GM12878 (cell line): ENCODE results near the gene NDUFA11. TPM values are rescaled to one million over a fixed set of nuclear protein-coding genes. Genes with fewer than 3 reads are reported as not detected.

ENCODE experiments used
- ATAC-seq: fragments of 200-7000 bp; cut with Tn5 transposase; 3 replicates; pipeline ENCODE4 v1.9.1; 2020; ENCODE audit warnings: mild to moderate bottlenecking, moderate library complexity
- BruUV-seq: library from RNA; stranded (reverse); fragments of 400-500 nt; replicated peaks from 2 replicates; lab custom pipeline; 2021; lab: Mats Ljungman, UMichigan
- CTCF ChIA-PET: fragments of 300-600 bp; sonication (Branson Sonifier 250); formaldehyde crosslinking; extraction: SDS; loops from one replicate; lab custom pipeline; 2021; ENCODE audit warnings: inconsistent platforms; lab: Yijun Ruan, JAX
- POLR2A ChIA-PET: fragments of 350-600 bp; formaldehyde crosslinking; extraction: SDS; loops from one replicate; lab custom pipeline; 2021; ENCODE audit warnings: inconsistent platforms; lab: Charles Lee
- RAD21 ChIA-PET: fragments of 300-600 bp; sonication (Branson Sonifier 250); formaldehyde crosslinking; loops from one replicate; lab custom pipeline; 2023; ENCODE audit warnings: antibody characterized with exemption; ENCODE audit not compliant: unreplicated experiment; lab: Charles Lee
- SMC1A ChIA-PET: fragments of 300-600 bp; sonication (Branson Sonifier 250); formaldehyde crosslinking; loops from one replicate; lab custom pipeline; 2023; ENCODE audit not compliant: unreplicated experiment, uncharacterized antibody; lab: Charles Lee
- DNase-seq: peaks from one replicate; pipeline ENCODE4 v3.0.0-alpha.2; 2011; ENCODE audit warnings: low read depth, low spot score
- FAIRE-seq: peaks from 3 replicates; lab custom pipeline; 2011; peaks lifted over from hg19 to GRCh38; lab: Jason Lieb, UNC
- H2AFZ ChIP-seq: 2 replicates; pipeline ENCODE4 v1.6.0; 2011; ENCODE audit warnings: low read depth, low read length, control low read depth; ENCODE audit not compliant: control insufficient read depth
- H3K27ac ChIP-seq: 2 replicates; pipeline ENCODE4 v1.5.1; 2011; ENCODE audit warnings: control low read depth; ENCODE audit not compliant: control insufficient read depth, insufficient read depth
- H3K27me3 ChIP-seq, 2 experiments: replicated peaks in 1 of 2; 2 replicates each; pipeline versions ENCODE4 v1.6.0 to v1.6.1; 2011; ENCODE audit warnings: low read length in 1 of 2; ENCODE audit not compliant: control insufficient read depth in 2 of 2, insufficient read depth in 2 of 2
- H3K36me3 ChIP-seq, 2 experiments: 2 replicates each; pipeline ENCODE4 v1.5.1; 2011; ENCODE audit warnings: low read length in 1 of 2; ENCODE audit not compliant: control insufficient read depth in 2 of 2, insufficient read depth in 2 of 2
- H3K4me1 ChIP-seq: 2 replicates; pipeline ENCODE4 v1.6.1; 2011; ENCODE audit warnings: mild to moderate bottlenecking, low read length, moderate library complexity, mixed read lengths; ENCODE audit not compliant: control insufficient read depth, insufficient read depth
- H3K4me2 ChIP-seq: 2 replicates; pipeline ENCODE4 v1.6.0; 2011; ENCODE audit warnings: control low read depth; ENCODE audit not compliant: control insufficient read depth, insufficient read depth
- H3K4me3 ChIP-seq: fragments of 200-600 bp; sonication (generic); 2 replicates; pipeline ENCODE4 v1.5.1; 2016
- H3K79me2 ChIP-seq: 2 replicates; pipeline ENCODE4 v1.6.0; 2011; ENCODE audit warnings: low read length; ENCODE audit not compliant: control insufficient read depth, insufficient read depth
- H3K9ac ChIP-seq: 2 replicates; pipeline ENCODE4 v1.8.0; 2011; ENCODE audit warnings: low read length, control low read depth, mixed read lengths; ENCODE audit not compliant: control insufficient read depth, insufficient read depth
- H3K9me3 ChIP-seq: replicated peaks from 3 replicates; pipeline ENCODE4 v1.5.1; 2011; ENCODE audit warnings: mild to moderate bottlenecking, low read length; ENCODE audit not compliant: control insufficient read depth, insufficient read depth
- H4K20me1 ChIP-seq: 2 replicates; pipeline ENCODE4 v1.6.0; 2011; ENCODE audit not compliant: control insufficient read depth, insufficient read depth
- CREM ChIP-seq: IDR thresholded peaks from 2 replicates; pipeline ENCODE4 v1.6.1; 2014; ENCODE audit warnings: antibody characterized with exemption, low read depth
- EED ChIP-seq: sonication (generic); IDR thresholded peaks from 2 replicates; pipeline ENCODE4 v1.6.1; 2016; ENCODE audit warnings: antibody characterized with exemption, low read depth
- HDAC2 ChIP-seq: fragments of 200-600 bp; sonication (generic); IDR thresholded peaks from 2 replicates; pipeline ENCODE4 v1.6.1; 2017
- KAT2A ChIP-seq: conservative IDR thresholded peaks from 2 replicates; pipeline ENCODE4 v1.6.1; 2011; ENCODE audit warnings: low read depth, low read length; ENCODE audit not compliant: control insufficient read depth
- MEF2A ChIP-seq: IDR thresholded peaks from 2 replicates; pipeline ENCODE4 v1.6.1; 2011; ENCODE audit warnings: low read depth, mild to moderate bottlenecking, low read length, moderate library complexity; ENCODE audit not compliant: insufficient read depth
- MTA3 ChIP-seq: IDR thresholded peaks from 2 replicates; pipeline ENCODE4 v1.6.1; 2012; ENCODE audit warnings: low read length, inconsistent platforms, borderline replicate concordance
- NFYB ChIP-seq: IDR thresholded peaks from 2 replicates; pipeline ENCODE4 v1.6.1; 2011; ENCODE audit warnings: low read depth, mild to moderate bottlenecking, low read length, improper control_type of control experiment, moderate library complexity; ENCODE audit not compliant: insufficient read depth
- RB1 ChIP-seq: fragments of 450-650 bp; formaldehyde crosslinking; IDR thresholded peaks from 2 replicates; pipeline ENCODE4 v1.6.1; 2017; ENCODE audit warnings: mild to moderate bottlenecking, borderline replicate concordance
- SP1 ChIP-seq: IDR thresholded peaks from one replicate; pipeline ENCODE4 v1.6.1; 2011; ENCODE audit warnings: low read depth, low read length
- SREBF2 ChIP-seq: IDR thresholded peaks from 2 replicates; pipeline ENCODE4 v1.6.1; 2012; ENCODE audit warnings: mild to moderate bottlenecking, low read length
- WGBS: methylation state at CpG from one replicate; pipeline ENCODE4 v1.1.6; 2016; ENCODE audit warnings: low lambda C conversion rate; ENCODE audit not compliant: insufficient replicate concordance, insufficient coverage; ENCODE audit errors: missing lambda C conversion rate; 5-methylcytosine and 5-hydroxymethylcytosine counted together
- in situ Hi-C: fragments of 300-500 bp; cut with MboI; formaldehyde crosslinking; loops from 9 replicates; pipeline ENCODE4 v1.14.3; 2018; ENCODE audit warnings: mixed read lengths
- intact Hi-C: fragments of 100-400 bp; cut with micrococcal nuclease; formaldehyde crosslinking; loops from one replicate; pipeline ENCODE4 v1.14.2; 2022; ENCODE audit not compliant: unreplicated experiment
- polyA plus RNA-seq, 11 experiments: library from polyadenylated mRNA; depleted of rRNA in 4 of 11; unstranded in 6 of 11; stranded (reverse) in 5 of 11; fragments of >200 nt; fragmentation: Nextera tagmentation in 4 of 11; fragmentation: Illumina TruSeq in 1 of 11; extraction: Ambion mirVana in 4 of 11; extraction: Trizol in 1 of 11; gene quantifications; 1 replicate in 1 of 11; 2 replicates in 10 of 11; pipeline versions ENCODE4 v1.2.1 to v1.2.3, GENCODE V29; 2011 to 2016; ENCODE audit warnings: inconsistent platforms in 2 of 11, missing spikeins in 2 of 11, low read depth in 1 of 11
- total RNA-seq, 4 experiments: library from RNA; depleted of rRNA in 3 of 4; stranded (reverse); fragments of >200 nt in 3 of 4; fragmentation: Illumina TruSeq in 1 of 4; extraction: Trizol in 1 of 4; gene quantifications; 2 replicates each; pipeline versions ENCODE4 v1.2.1 to v1.2.3, GENCODE V29; 2013 to 2021
- TF ChIP-seq, protein P1 (sequence below): fragments of 450-650 bp; formaldehyde crosslinking; IDR thresholded peaks from 2 replicates; pipeline ENCODE4 v1.4.0; 2022; ENCODE audit warnings: mild to moderate bottlenecking, moderate library complexity
- TF ChIP-seq, protein P2 (sequence below): fragments of 450-650 bp; IDR thresholded peaks from 2 replicates; pipeline ENCODE4 v1.6.1; 2017; ENCODE audit warnings: mild to moderate bottlenecking, moderate library complexity
- TF ChIP-seq, protein P3 (sequence below): fragments of 450-650 bp; IDR thresholded peaks from 2 replicates; pipeline ENCODE4 v1.6.1; 2017; ENCODE audit warnings: antibody characterized with exemption, mild to moderate bottlenecking, moderate library complexity

NDUFA11 gene
- total and polyA plus RNA-seq, 10 of the 15 experiments (the other 5 are each of a cell fraction or from before 2014, with no cell fraction given): 108 to 600 (median 289) TPM

DNA sequence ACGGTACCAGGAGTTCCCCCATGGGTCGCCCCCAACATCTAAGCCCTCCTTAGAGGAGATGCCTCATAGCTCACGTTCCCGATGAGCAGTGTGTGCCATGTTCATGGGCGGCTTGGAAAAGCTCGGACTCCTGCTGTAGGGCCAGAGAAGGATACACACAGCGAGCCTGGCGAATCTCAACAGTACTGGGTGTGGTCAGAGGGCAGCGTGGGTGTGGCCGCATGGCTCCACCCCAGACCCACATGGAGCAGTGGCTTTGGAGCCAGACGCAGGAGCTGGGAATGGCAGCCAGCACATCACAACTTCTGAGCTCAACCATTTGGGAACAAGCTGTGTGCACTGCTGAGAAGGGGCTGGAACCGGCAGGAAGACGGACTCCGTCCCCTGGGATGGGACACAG, 26.0 kb upstream of the NDUFA11 start:
- Histone ChIP-seq H3K4me1 (peaks cover 15% of the 10 kb centered on the region), H3K27me3 (no peaks in the 10 kb centered on the region), H3K9ac (no peak overlapping the region), H3K27ac (no peak overlapping the region), H2AFZ (no peak overlapping the region), H3K4me2 (no peak overlapping the region), H3K36me3 (peaks cover 15 to 49% of the 10 kb centered on the region in 2 experiments), H3K79me2 (no peaks in the 10 kb centered on the region), H3K4me3 (no peak overlapping the region), H3K9me3 (no peaks in the 10 kb centered on the region), H4K20me1 (no peaks in the 10 kb centered on the region)
- ChIA-PET POLR2A (no interaction called here), SMC1A (no interaction called here), RAD21 (no interaction called here), CTCF (no interaction called here)
- no TSS peak for BruUV-seq
- TF ChIP-seq SP1 (no peak), MEF2A (no peak), NFYB (no peak), MTA3 (no peak), HDAC2 (no peak), KAT2A (no peak), RB1 (no peak), SREBF2 (no peak), CREM (no peak), EED (no peak)
- TF ChIP-seq, protein P1, sequence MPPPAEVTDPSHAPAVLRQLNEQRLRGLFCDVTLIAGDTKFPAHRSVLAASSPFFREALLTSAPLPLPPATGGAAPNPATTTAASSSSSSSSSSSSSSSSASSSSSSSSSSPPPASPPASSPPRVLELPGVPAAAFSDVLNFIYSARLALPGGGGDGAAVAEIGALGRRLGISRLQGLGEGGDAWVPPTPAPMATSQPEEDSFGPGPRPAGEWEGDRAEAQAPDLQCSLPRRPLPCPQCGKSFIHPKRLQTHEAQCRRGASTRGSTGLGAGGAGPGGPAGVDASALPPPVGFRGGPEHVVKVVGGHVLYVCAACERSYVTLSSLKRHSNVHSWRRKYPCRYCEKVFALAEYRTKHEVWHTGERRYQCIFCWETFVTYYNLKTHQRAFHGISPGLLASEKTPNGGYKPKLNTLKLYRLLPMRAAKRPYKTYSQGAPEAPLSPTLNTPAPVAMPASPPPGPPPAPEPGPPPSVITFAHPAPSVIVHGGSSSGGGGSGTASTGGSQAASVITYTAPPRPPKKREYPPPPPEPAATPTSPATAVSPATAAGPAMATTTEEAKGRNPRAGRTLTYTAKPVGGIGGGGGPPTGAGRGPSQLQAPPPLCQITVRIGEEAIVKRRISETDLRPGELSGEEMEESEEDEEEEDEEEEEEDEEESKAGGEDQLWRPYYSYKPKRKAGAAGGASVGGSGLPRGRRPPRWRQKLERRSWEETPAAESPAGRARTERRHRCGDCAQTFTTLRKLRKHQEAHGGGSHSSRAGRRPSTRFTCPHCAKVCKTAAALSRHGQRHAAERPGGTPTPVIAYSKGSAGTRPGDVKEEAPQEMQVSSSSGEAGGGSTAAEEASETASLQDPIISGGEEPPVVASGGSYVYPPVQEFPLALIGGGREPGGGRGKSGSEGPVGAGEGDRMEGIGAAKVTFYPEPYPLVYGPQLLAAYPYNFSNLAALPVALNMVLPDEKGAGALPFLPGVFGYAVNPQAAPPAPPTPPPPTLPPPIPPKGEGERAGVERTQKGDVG (CRISPR knock-in tag): no peak
- TF ChIP-seq, protein P2, sequence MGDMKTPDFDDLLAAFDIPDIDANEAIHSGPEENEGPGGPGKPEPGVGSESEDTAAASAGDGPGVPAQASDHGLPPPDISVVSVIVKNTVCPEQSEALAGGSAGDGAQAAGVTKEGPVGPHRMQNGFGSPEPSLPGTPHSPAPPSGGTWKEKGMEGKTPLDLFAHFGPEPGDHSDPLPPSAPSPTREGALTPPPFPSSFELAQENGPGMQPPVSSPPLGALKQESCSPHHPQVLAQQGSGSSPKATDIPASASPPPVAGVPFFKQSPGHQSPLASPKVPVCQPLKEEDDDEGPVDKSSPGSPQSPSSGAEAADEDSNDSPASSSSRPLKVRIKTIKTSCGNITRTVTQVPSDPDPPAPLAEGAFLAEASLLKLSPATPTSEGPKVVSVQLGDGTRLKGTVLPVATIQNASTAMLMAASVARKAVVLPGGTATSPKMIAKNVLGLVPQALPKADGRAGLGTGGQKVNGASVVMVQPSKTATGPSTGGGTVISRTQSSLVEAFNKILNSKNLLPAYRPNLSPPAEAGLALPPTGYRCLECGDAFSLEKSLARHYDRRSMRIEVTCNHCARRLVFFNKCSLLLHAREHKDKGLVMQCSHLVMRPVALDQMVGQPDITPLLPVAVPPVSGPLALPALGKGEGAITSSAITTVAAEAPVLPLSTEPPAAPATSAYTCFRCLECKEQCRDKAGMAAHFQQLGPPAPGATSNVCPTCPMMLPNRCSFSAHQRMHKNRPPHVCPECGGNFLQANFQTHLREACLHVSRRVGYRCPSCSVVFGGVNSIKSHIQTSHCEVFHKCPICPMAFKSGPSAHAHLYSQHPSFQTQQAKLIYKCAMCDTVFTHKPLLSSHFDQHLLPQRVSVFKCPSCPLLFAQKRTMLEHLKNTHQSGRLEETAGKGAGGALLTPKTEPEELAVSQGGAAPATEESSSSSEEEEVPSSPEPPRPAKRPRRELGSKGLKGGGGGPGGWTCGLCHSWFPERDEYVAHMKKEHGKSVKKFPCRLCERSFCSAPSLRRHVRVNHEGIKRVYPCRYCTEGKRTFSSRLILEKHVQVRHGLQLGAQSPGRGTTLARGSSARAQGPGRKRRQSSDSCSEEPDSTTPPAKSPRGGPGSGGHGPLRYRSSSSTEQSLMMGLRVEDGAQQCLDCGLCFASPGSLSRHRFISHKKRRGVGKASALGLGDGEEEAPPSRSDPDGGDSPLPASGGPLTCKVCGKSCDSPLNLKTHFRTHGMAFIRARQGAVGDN: no peak
- TF ChIP-seq, protein P3, sequence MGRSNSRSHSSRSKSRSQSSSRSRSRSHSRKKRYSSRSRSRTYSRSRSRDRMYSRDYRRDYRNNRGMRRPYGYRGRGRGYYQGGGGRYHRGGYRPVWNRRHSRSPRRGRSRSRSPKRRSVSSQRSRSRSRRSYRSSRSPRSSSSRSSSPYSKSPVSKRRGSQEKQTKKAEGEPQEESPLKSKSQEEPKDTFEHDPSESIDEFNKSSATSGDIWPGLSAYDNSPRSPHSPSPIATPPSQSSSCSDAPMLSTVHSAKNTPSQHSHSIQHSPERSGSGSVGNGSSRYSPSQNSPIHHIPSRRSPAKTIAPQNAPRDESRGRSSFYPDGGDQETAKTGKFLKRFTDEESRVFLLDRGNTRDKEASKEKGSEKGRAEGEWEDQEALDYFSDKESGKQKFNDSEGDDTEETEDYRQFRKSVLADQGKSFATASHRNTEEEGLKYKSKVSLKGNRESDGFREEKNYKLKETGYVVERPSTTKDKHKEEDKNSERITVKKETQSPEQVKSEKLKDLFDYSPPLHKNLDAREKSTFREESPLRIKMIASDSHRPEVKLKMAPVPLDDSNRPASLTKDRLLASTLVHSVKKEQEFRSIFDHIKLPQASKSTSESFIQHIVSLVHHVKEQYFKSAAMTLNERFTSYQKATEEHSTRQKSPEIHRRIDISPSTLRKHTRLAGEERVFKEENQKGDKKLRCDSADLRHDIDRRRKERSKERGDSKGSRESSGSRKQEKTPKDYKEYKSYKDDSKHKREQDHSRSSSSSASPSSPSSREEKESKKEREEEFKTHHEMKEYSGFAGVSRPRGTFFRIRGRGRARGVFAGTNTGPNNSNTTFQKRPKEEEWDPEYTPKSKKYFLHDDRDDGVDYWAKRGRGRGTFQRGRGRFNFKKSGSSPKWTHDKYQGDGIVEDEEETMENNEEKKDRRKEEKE: no peak
- WGBS: over 99% methylated on average over 14 of the region's 14 CpGs
- intact Hi-C loops: no loop called here
- FAIRE-seq: no peak
- no peak for ATAC-seq
- no peak for DNase-seq
- in situ Hi-C loops: no loop called here
